GM18499 (cell line): ENCODE results near the gene ZNF397.

Experiments
- ATAC-seq: cut with Tn5 transposase; IDR thresholded peaks from one replicate; pipeline ENCODE4 v1.9.1; 2021; ENCODE audit warnings: moderate number of reproducible peaks; ENCODE audit not compliant: insufficient read depth, unreplicated experiment

Gene ZNF397

DNA sequence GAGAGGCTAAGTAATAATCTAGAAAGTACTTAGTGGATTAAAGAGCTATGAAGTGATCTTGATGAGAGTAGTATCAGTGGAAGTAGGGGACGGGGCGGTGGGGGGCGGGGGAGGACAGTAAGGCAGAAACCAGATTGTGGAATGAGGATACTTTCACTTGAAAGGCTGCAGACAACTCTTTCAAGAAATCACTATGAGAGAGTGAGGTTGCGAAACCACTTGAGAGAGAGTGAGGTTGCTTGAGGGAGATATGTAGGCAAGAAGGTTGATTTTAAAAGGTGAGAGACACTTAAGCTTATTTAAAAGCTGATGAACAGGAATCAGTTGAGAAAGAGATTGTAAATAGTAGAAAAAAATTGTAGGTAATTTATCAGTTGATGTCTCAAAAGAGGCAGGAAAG lies 3.8 kb downstream of the ZNF397 start:
- no peak for ATAC-seq

DNA sequence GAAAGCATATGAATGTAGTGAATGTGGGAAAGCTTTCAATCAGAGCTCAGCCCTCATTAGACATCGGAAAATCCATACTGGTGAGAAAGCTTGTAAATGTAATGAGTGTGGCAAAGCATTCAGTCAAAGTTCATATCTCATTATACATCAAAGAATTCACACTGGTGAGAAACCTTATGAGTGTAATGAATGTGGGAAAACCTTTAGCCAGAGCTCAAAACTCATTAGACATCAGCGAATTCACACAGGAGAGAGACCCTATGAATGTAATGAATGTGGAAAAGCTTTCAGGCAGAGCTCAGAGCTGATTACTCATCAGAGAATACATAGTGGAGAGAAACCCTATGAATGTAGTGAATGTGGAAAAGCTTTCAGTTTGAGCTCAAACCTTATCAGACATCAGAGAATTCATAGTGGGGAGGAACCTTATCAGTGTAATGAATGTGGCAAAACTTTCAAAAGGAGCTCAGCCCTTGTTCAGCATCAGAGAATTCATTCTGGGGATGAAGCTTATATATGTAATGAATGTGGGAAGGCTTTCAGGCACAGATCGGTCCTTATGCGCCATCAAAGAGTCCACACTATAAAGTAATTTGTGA lies 5.0 kb downstream of the ZNF397 start:
- ATAC-seq: no peak

DNA sequence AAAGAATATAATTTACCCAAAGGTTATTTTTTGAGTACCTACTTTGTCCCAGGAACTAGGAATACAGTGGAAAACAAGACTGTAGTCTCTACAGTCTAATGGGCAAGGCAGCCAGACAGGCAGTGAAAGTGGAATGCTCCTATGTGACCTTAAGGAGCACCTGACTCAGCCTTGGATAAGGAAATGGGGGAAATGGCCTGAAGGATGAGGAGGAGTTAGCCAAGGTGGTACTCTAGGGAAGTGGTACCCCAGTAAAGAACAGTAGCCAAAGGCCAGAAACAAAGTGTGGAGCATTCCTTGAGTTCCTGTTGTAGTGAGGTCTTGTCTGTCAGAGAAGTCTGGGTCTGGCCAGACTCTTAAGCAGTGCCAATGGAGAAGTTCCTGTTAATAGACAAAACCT lies 6.0 kb downstream of the ZNF397 start:
- ATAC-seq: no peak

DNA sequence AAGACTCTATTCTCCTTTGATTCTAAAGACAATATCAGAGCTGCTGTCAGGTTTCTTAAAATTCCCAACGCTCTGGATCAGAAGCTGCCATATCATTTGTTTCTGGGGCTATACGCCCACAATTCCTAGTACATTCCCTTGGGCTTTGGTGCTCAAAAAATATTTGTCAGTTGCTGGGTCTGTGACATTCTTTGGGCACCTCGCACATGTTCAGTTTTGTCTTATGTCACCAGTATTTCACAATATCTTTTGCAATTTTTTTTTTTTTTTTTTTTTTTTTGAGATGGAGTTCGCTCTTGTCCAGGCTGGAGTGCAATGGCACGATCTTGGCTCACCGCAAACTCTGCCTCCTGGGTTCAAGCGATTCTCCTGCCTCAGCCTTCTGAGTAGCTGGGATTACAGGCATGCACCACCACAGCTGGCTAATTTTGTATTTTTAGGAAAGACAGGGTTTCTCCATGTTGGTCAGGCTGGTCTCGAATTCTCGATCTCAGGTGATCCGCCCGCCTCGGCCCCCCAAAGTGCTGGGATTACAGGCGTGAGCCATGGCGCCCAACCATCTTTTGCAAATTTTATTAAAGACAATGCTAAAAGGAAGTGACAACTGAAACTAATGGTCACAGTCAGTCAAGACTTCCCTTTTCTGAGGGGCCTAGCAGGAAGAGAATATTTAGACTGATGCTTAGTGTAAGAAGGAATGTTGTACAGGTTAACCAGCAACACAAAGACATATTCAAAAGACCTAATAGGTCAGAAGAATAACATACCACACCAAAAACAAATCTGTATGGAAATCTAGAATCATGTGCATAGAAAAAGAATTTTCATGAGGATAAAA lies 6.8 kb downstream of the ZNF397 start:
- ATAC-seq: no peak

DNA sequence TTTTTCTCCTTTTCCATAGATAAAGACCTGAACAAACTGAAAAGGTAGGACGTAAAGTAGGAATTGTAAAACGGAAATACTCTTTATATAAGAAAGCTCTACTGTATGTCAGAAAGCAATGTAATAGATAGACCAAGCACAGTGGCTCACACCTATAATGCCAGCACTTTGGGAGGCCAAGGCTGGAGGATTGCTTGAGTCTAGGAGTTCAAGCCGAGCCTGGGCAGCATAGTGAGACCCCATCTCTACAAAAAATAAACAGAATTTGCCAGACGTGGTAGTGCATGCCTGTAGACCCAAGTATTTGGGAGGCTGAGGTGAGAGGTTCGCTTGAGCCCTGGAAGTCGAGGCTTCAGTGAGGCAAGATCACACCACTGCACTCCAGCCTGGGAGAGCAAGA lies 7.6 kb downstream of the ZNF397 start:
- ATAC-seq: no peak

DNA sequence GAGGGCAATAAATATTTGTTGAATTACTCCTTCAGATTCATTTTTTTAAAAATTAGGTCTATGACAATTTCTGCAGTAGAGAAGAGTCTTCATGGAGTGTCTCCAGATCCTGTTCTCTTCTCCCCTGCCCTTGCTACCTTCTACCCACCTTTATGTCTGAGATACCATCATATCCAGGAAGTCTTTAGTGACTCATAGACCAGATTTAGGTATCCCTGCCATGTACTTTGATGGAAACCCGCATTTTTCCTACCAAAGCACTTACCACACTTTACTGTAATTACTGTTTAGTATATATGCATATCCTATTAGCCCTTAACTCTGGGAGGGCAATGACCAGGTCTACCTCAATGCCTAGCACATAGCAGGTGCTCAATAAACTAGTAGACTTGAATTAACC lies 11.6 kb downstream of the ZNF397 start:
- no peak for ATAC-seq

DNA sequence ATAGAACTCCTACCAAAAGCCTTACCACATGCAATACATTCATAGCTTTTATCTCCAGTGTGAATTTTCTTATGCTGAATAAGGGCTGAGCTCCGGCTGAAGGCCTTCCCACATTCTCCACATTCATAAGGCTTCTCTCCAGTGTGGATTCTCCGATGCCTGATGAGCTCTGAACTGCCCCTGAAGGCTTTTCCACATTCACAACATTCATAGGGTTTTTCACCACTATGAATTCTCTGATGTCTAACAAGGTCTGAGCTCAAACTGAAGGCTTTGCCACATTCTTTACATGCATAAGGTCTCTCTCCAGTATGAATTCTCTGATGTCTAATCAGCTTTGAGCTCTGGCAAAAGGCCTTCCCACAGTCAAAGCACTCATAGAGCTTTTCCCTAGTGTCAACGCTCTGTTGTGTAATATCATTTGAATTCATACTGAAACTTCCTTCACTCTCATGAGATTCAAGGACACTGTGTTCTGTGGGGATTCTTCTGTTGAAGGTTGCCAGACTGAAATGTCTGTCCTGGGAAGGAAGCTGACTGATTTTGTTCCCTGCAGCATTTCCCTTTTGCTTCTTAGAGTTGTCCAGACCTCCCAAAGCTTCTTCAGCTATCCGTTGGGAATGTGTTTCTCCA lies 12.9 kb downstream of the ZNF397 start:
- ATAC-seq: no peak

DNA sequence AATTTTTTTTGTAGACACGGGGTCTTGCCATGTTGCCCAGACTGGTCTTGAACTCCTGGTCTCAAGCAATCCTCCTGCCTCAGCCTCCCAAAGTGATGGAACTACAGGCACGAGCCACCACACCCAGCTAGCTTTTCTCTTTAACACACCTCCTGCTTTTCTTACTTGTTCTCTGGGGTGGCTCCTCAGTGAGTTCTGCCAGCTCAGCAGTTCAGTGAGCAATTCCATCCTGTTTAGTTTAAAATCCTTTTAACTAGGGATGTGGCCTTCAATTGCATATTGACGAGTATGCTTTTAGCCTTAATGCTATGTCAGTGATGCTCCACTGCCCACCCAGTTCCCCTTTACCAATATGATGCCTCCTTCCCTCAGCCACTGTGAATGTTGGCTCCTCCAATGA lies 16.1 kb downstream of the ZNF397 start:
- no peak for ATAC-seq

DNA sequence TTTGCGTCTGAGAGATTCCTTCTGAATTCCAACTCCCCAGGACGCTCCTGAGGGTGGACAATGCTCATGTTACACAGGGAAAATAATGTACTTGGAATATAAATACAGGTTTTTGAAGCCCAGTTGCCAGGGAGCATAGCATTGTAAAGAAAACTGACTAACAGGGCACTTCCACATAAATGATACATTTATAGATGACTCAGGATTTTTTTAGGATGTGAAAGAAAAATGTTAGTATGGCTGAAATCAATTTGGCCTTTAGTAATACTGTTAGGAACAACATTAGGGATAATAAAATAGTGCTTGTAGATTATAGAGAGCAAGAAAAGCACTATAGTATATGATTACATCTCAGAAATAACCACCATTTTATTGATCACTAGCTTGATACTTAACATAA lies 23.6 kb downstream of the ZNF397 start:
- ATAC-seq: no peak

DNA sequence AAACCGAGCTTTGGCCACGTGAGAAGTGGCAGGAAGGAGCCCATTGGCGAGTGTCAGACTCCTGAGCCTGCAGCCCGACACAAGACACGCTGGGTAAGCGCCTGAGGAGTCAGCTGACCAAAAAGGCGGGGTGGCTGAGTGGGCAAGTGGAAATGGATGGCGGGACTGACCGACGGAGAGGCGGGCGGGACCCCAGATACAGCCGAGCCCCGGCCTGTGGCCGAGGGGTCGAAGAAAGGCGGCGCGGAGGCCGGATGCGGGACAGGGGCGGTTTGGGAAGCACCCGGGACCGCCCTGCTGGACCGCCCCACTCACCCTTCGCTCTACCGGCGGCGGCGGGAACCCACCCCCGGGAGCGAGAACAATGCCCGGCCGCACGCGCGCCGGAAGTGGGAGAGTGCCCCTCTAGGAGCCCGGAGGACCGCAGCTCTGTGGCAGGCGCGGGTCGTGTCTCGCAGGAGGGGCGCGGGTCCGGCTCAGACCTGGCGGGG lies 26.4 kb downstream of the ZNF397 start:
- ATAC-seq: no peak

DNA sequence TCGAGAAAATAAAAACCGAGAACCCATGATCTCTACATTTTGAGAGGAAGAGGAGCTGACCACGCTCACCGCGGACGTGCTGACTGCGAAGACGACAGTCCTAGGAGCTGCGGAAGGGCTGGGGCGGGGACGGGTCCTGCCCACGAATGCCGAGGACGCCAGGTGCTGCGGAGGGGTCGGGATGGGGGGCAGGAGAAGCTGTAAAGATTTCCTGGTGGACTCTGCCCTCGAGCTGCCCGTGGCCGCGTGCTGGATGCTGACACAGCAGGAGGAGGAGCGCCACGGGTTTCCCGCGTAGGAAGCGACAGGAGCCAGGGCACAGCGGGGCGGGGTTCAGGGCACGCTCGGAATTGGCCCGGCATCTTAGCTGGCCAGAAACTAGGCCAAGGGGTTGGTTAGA lies 27.0 kb downstream of the ZNF397 start:
- no peak for ATAC-seq

DNA sequence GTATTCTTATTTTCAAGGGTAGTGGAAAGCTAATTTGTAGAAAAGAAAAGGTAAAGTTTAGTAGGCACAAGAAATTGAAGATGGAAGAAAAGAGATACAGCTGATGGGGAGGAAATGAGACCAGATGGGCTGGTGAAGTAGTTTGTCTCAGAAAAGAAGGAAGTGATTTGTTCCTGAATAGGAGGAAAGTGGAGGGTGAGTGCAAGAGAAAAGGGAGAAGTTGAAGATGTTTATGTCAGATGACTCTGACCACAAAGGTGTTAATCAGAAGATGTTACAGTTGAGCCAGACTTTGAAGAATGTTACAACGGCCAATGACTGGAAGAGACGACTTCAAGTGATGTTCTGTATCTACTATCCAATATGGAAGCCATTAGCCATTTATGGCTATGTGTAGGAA lies 28.0 kb downstream of the ZNF397 start:
- ATAC-seq: no peak

DNA sequence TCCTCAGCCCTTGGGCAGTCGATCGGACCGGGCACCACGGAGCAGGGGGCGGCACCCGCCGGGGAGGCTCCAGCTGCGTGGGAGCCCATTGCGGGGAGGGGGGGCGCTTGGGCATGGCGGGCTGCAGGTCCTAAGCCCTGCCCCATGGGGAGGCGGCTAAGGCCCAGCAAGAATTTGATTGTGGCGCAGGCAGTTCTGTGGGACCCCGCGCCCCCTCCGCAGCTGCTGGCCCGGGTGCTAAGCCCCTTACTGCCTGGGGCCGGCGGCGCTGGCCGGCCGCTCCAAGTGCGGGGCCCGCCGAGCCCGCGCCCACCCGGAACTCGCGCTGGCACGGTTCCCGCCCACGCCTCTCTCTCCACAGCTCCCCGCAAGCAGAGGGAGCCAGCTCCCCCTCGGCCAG lies 30.8 kb downstream of the ZNF397 start:
- ATAC-seq: no peak

DNA sequence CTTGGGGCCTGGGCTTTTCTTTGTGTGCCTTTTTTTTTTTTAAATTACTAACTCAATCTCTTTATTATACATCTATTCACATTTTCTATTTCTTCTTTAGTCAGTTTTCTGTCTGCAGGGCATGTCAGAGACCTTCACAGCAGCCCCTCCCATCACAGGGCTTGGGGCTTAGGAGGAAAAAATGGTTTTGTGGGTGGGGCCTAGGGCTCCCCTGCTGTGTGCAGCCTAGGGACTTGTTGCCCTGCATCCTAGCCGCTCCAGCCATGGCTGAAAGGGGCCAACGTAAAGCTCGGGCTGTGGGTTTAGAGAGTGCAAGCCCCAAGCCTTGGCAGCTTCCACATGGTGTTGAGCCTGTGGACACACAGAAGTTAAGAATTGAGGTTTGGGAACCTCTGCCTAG lies 35.4 kb downstream of the ZNF397 start:
- ATAC-seq: no peak

DNA sequence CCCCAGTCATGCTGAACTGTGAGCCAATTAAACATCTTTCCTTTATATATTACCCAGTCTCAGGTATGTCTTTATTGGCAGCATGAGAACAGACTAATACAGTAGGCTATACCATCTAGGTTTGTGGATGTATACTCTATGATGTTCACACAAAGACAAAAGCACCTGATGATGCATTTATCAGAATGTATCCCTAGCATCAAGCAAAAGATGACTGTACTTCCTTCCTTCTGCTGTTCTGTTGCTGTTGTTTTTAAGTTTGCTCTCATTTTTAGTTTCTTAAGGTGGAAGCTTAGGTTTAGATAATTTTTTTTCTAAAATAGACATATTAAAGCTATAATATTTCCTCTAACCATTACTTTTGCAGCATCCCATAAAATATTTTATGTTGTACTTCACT lies 36.8 kb downstream of the ZNF397 start:
- ATAC-seq: no peak

DNA sequence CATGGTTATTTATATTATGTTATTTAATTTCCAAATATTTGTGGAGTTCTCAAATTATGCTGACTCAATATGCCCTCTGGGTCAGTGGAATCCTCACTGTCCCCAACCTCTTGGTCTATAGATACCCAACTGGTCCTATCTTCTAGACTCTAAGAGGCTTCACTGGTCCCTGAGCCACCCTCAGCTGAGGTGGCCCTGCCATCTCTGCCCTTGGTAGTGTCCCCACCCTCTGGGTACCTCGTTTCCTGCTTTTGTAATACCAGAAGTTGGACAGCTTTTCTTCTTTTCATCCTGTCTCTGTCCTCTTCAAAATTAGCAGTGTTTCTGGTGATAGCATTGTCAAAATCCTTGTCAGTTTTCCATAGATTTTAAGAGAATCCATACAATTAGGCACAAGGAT lies 37.3 kb downstream of the ZNF397 start:
- ATAC-seq: no peak

DNA sequence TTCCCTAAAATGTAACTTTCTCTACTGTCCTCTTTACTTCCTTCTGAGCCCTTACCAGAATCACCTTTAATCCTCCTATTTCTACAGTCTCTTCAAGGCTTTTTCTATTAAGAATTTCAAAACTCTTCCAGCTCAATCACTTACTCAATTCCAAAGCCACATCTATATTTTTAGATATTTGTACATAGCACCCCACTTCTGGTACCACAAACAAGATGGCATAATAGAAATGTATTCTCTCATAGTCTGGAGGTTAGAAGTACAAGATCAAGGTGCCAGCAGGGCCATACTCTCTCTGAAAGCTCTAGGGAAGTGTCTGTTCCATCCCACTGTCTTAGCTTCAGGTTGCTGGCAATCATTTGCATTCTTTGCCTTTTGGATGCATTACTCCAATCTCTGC lies 38.1 kb downstream of the ZNF397 start:
- no peak for ATAC-seq

DNA sequence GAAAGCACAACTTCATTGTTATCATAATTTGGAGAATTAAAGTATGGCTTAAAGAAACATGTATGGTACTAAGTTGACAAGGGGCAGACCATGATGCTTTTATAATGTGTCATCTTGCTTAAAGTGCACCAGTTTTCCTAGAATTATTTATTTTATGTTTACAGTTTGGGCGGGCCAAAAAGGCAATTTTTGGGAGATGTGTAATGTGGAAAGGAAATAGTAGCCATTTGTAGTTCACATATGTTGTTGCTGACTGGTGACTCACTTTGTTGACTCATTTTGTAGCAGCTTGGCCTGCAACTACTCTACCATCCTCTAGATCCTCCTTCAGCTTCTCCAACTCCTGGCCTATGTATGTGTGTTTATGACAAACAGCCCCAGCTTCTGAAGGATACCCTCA lies 41.5 kb downstream of the ZNF397 start:
- no peak for ATAC-seq

DNA sequence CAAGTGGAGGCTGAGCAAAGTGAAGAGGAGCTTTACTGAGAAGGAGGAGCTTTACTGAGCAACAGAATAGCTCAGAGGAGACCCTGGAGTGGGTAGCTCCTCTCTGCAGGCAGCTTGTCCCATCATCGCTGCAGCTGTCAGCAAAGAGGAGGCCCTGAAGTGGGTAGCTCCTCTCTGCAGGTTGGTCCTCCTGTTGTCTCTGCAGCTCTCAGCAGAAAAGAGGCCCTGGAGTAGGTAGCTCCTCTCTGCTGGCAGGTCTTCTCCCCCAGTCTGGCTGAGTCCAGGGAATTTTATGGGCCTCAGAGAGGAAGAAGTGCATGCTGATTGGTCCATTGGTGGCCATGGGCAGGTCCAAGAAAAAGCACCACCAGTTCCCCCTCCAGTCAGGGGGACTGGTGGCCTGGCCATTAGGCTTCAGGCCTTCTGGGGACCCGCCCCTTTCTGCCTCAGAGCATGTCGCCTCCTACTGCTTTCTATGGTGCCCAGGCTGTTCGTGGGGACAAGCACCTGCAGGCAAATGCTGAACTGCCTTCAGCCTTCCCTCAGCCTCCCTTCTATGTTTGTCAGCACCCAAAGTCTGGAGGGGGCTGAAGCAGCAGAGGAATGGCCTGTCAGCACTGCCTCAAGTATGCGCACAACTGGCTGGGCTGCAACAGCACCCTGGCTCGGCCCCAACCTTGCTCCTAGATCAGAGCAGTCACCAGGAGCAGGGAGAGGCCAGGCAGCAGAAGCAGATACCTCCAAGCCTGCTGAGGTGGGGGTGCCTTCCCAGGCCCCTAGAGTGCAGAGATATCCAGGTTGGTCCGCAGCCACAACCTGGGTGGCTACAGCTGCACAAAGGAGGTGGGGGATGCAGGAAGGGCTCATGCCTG lies 43.3 kb downstream of the ZNF397 start:
- ATAC-seq: no peak

DNA sequence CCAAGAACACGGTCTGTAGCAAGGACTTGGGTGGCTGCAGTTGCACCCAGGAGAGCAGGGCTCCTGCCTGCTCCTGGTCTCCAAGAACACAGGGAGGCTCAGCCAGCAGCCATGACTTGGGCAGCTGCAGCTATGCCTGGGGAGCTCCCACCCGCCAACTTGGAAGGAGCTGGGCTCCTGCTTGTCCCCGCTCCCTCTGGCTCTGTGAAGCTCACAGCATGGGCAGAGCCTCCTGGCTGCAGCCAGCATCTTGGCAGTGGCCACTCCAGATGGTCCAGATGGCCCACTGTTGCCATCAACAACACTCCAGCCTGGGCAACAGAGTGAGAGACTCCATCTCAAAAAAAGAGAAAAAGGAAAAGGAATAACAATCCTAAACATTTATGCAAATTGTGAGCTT lies 44.0 kb downstream of the ZNF397 start:
- ATAC-seq: no peak

DNA sequence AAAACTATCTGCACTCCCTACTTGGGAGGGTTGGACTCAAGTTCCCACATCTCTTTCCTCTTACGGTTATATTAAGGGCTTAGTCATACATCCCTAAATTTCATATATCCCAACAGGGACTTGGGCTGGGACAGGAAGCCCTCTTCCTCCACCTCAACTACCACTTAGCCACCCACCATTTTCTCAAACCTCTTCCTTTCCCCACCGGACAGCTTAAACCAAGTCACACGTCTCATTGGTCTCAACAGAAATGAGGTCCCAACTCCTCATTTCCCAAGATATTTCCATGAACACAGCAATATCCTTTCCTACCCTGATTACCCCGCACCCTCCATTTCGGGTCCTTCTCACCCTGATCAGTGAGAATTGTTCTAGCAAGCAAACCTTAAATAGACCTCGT lies 48.5 kb downstream of the ZNF397 start:
- ATAC-seq: no peak
